CD4-positive, alpha-beta memory T cell (primary cell): ENCODE results near the gene TIGD1. TPM values are rescaled to one million over a fixed set of nuclear protein-coding genes. Genes with fewer than 3 reads are reported as not detected.

Source experiments
- CTCF ChIA-PET: fragments of 350-600 bp; sonication (Branson Sonifier 250); formaldehyde crosslinking; loops from one replicate; lab custom pipeline; 2021; ENCODE audit warnings: inconsistent platforms; ENCODE audit not compliant: partially characterized antibody; lab: Charles Lee
- POLR2A ChIA-PET: fragments of 350-600 bp; sonication (Branson Sonifier 250); formaldehyde crosslinking; loops from one replicate; lab custom pipeline; 2021; ENCODE audit not compliant: partially characterized antibody; lab: Charles Lee
- DNase-seq, 5 donors: peaks; one replicate each; pipeline versions ENCODE4 v3.0.0 to v3.0.0-alpha.2; 2020 to 2022; ENCODE audit warnings: mixed read lengths in 1 of 5
- H3K27ac ChIP-seq: one replicate; pipeline ENCODE4 v1.7.0; 2013; ENCODE audit warnings: low read depth, low read length
- H3K27me3 ChIP-seq: 2 replicates; pipeline ENCODE4 v1.7.0; 2013; ENCODE audit warnings: mild to moderate bottlenecking, low read length, moderate library complexity; ENCODE audit not compliant: insufficient read depth
- H3K36me3 ChIP-seq: 2 replicates; pipeline ENCODE4 v1.7.0; 2013; ENCODE audit warnings: mild to moderate bottlenecking, low read length, moderate library complexity; ENCODE audit not compliant: insufficient read depth
- H3K4me1 ChIP-seq: 2 replicates; pipeline ENCODE4 v1.7.0; 2013; ENCODE audit warnings: mild to moderate bottlenecking, low read length, moderate library complexity; ENCODE audit not compliant: insufficient read depth
- H3K4me3 ChIP-seq, 2 donors: one replicate each; pipeline ENCODE4 v1.7.0; 2013; ENCODE audit warnings: low read length in 2 of 2, mild to moderate bottlenecking in 1 of 2
- H3K9me3 ChIP-seq, 2 donors: one replicate each; pipeline ENCODE4 v1.7.0; 2013; ENCODE audit warnings: low read length in 2 of 2, control low read depth in 1 of 2; ENCODE audit not compliant: control insufficient read depth in 1 of 2
- H3K27ac Mint-ChIP-seq, 7 donors: one replicate each; pipeline ENCODE4 v1.8.0; 2020 to 2021; ENCODE audit warnings: mixed read lengths in 7 of 7, mild to moderate bottlenecking in 6 of 7, inconsistent platforms in 3 of 7, moderate library complexity in 3 of 7
- H3K27me3 Mint-ChIP-seq, 2 donors: one replicate each; pipeline ENCODE4 v1.8.0; 2020 to 2021; ENCODE audit warnings: mixed read lengths in 2 of 2
- H3K36me3 Mint-ChIP-seq, 2 donors: one replicate each; pipeline ENCODE4 v1.8.0; 2020 to 2021; ENCODE audit warnings: mixed read lengths in 2 of 2, inconsistent platforms in 1 of 2, mild to moderate bottlenecking in 1 of 2
- H3K4me1 Mint-ChIP-seq, 4 donors: one replicate each; pipeline ENCODE4 v1.8.0; 2020 to 2021; ENCODE audit warnings: mixed read lengths in 4 of 4, mild to moderate bottlenecking in 1 of 4
- H3K4me3 Mint-ChIP-seq, 8 donors: one replicate each; pipeline ENCODE4 v1.8.0; 2020 to 2021; ENCODE audit warnings: mixed read lengths in 8 of 8, mild to moderate bottlenecking in 7 of 8, moderate library complexity in 6 of 8, inconsistent platforms in 3 of 8
- H3K9me3 Mint-ChIP-seq, 8 donors: one replicate each; pipeline ENCODE4 v1.8.0; 2020 to 2021; ENCODE audit warnings: mixed read lengths in 8 of 8, mild to moderate bottlenecking in 5 of 8, inconsistent platforms in 3 of 8, moderate library complexity in 1 of 8
- intact Hi-C: fragments of 100-400 bp; cut with micrococcal nuclease; formaldehyde crosslinking; loops from one replicate; pipeline ENCODE4 v1.15.1; 2023
- polyA plus RNA-seq, 2 donors: library from polyadenylated mRNA; unstranded; fragments of 300-500 nt; fragmentation: Illumina TruSeq; gene quantifications; one replicate each; pipeline ENCODE4 v1.2.3, GENCODE V29; 2021
- total RNA-seq, 2 experiments: library from RNA; stranded (reverse); gene quantifications; one replicate each; pipeline ENCODE4 v1.2.3, GENCODE V29; 2021

The TIGD1 gene
- total and polyA plus RNA-seq, 4 experiments from 2014 or later, result 11.8 to 19.3 (median 15.8) TPM

- peaks cover 4% of the 10 kb centered on the region for H3K36me3 ChIP-seq
- CTCF ChIA-PET, result no interaction called here
- Mint-ChIP-seq H3K4me1 (peaks cover 26 to 55% (median 38%) of the 10 kb centered on the region in 4 donors), H3K36me3 (peaks cover 21 to 26% of the 10 kb centered on the region in 2 donors), H3K27me3 (no peaks in the 10 kb centered on the region), H3K4me3 (peak overlapping the region in 1 of 8 donors; percentile 10), H3K9me3 (no peaks in the 10 kb centered on the region), H3K27ac (peak overlapping the region in 2 of 7 donors; percentile 27 to 30)
- intact Hi-C loops, result no loop called here
- no peaks in the 10 kb centered on the region for H3K9me3 ChIP-seq
- no peak overlapping the region for H3K27ac ChIP-seq
- no peak for DNase-seq
- POLR2A ChIA-PET, result no interaction called here
- no peaks in the 10 kb centered on the region for H3K27me3 ChIP-seq
- no peak overlapping the region for H3K4me3 ChIP-seq
- peaks cover 26% of the 10 kb centered on the region for H3K4me1 ChIP-seq
Measured at GRCh38 chr2:232543928-232544631, 6.3 kb downstream of the TIGD1 start.

DNA sequence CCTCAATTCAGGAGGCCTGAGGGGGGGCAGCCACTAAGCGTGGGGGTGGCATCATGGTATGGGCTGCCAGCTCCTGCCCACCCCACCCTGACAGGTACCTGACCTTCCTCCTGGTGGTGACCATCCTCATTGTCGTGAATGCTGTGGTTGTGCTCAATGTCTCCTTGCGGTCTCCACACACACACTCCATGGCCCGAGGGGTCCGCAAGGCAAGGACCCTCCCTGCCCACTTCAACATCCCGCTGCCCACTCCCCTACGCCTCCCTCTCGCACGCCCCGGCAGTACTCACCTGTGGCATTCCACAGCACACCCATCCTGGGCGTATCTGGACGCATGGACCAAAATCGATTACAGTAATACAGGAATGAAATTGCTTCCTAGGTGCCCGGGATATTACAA lies 6.9 kb downstream of the TIGD1 start:
- no peak overlapping the region for H3K4me3 Mint-ChIP-seq
- intact Hi-C loops, result no loop called here
- no peak overlapping the region for H3K27ac Mint-ChIP-seq
- no peak overlapping the region for H3K27ac ChIP-seq
- no peaks in the 10 kb centered on the region for H3K27me3 ChIP-seq
- no peaks in the 10 kb centered on the region for H3K9me3 Mint-ChIP-seq
- no peaks in the 10 kb centered on the region for H3K9me3 ChIP-seq
- peaks cover 20 to 50% (median 32%) of the 10 kb centered on the region in 4 donors for H3K4me1 Mint-ChIP-seq
- no peak overlapping the region for H3K4me3 ChIP-seq
- peaks cover 4% of the 10 kb centered on the region for H3K36me3 ChIP-seq
- H3K27me3 Mint-ChIP-seq, result peaks cover under 1% of the 10 kb centered on the region in 2 donors
- no peak for DNase-seq
- CTCF ChIA-PET, result no interaction called here
- peaks cover 19 to 21% of the 10 kb centered on the region in 2 donors for H3K36me3 Mint-ChIP-seq
- H3K4me1 ChIP-seq, result peaks cover 20% of the 10 kb centered on the region
- POLR2A ChIA-PET, result no interaction called here

GRCh38 chr2:232542715-232543467 lies 7.5 kb downstream of the TIGD1 start:
- H3K36me3 ChIP-seq, result peaks cover 4% of the 10 kb centered on the region
- Mint-ChIP-seq H3K27me3 (peaks cover 2 to 5% of the 10 kb centered on the region in 2 donors), H3K27ac (peak overlapping the region in 2 of 7 donors; percentile 46 to 56), H3K36me3 (peaks cover 18 to 19% of the 10 kb centered on the region in 2 donors), H3K4me3 (no peak overlapping the region), H3K9me3 (no peaks in the 10 kb centered on the region), H3K4me1 (peaks cover 17 to 48% (median 29%) of the 10 kb centered on the region in 4 donors)
- no peaks in the 10 kb centered on the region for H3K27me3 ChIP-seq
- DNase-seq, result no peak
- H3K4me3 ChIP-seq, result no peak overlapping the region
- intact Hi-C loops, result no loop called here
- H3K4me1 ChIP-seq, result peaks cover 14% of the 10 kb centered on the region
- POLR2A ChIA-PET, result no interaction called here
- no peak overlapping the region for H3K27ac ChIP-seq
- CTCF ChIA-PET, result no interaction called here
- H3K9me3 ChIP-seq, result no peaks in the 10 kb centered on the region

- Mint-ChIP-seq H3K4me3 (no peak overlapping the region), H3K27ac (peak overlapping the region in 1 of 7 donors; percentile 46), H3K27me3 (peaks cover 2 to 5% of the 10 kb centered on the region in 2 donors), H3K36me3 (peaks cover 12 to 13% of the 10 kb centered on the region in 2 donors), H3K4me1 (peaks cover 11 to 41% (median 23%) of the 10 kb centered on the region in 4 donors), H3K9me3 (no peaks in the 10 kb centered on the region)
- H3K27ac ChIP-seq, result no peak overlapping the region
- no peaks in the 10 kb centered on the region for H3K9me3 ChIP-seq
- CTCF ChIA-PET, result no interaction called here
- H3K36me3 ChIP-seq, result peaks cover 4% of the 10 kb centered on the region
- H3K4me1 ChIP-seq, result peaks cover 7% of the 10 kb centered on the region
- H3K27me3 ChIP-seq, result no peaks in the 10 kb centered on the region
- no peak for DNase-seq
- POLR2A ChIA-PET, result no interaction called here
- intact Hi-C loops, result no loop called here
- no peak overlapping the region for H3K4me3 ChIP-seq
Measured at GRCh38 chr2:232541961-232542714, 8.2 kb downstream of the TIGD1 start.

GRCh38 chr2:232541195-232541960 lies 9.0 kb downstream of the TIGD1 start:
- Mint-ChIP-seq H3K9me3 (peaks cover 0 to 3% (median 0%) of the 10 kb centered on the region in 8 donors), H3K4me1 (peaks cover 10 to 36% (median 18%) of the 10 kb centered on the region in 4 donors), H3K27me3 (peaks cover 2 to 9% of the 10 kb centered on the region in 2 donors), H3K36me3 (peaks cover 8 to 10% of the 10 kb centered on the region in 2 donors), H3K27ac (peak overlapping the region in 1 of 7 donors; percentile 48), H3K4me3 (no peak overlapping the region)
- no peak for DNase-seq
- Histone ChIP-seq H3K27me3 (no peaks in the 10 kb centered on the region), H3K27ac (no peak overlapping the region), H3K36me3 (no peaks in the 10 kb centered on the region), H3K9me3 (no peaks in the 10 kb centered on the region), H3K4me3 (no peak overlapping the region), H3K4me1 (no peaks in the 10 kb centered on the region)
- ChIA-PET POLR2A (no interaction called here), CTCF (no interaction called here)
- intact Hi-C loops, result no loop called here

- H3K9me3 ChIP-seq, result no peaks in the 10 kb centered on the region
- DNase-seq, result no peak
- CTCF ChIA-PET, result no interaction called here
- Mint-ChIP-seq H3K27ac (peak overlapping the region in 1 of 7 donors; percentile 80), H3K27me3 (peaks cover 3 to 16% of the 10 kb centered on the region in 2 donors), H3K4me1 (peaks cover 5 to 29% (median 12%) of the 10 kb centered on the region in 4 donors), H3K4me3 (no peak overlapping the region), H3K36me3 (peaks cover 3 to 6% of the 10 kb centered on the region in 2 donors), H3K9me3 (peaks cover 0 to 3% (median 0%) of the 10 kb centered on the region in 8 donors)
- H3K36me3 ChIP-seq, result no peaks in the 10 kb centered on the region
- no peak overlapping the region for H3K4me3 ChIP-seq
- intact Hi-C loops, result no loop called here
- no peak overlapping the region for H3K27ac ChIP-seq
- H3K27me3 ChIP-seq, result no peaks in the 10 kb centered on the region
- POLR2A ChIA-PET, result no interaction called here
- H3K4me1 ChIP-seq, result no peaks in the 10 kb centered on the region
Measured at GRCh38 chr2:232540441-232541041, 9.8 kb downstream of the TIGD1 start.
